K562 (cell line): ENCODE measurements around the gene SIGLEC14. TPM values are rescaled to one million over a fixed set of nuclear protein-coding genes. Genes with fewer than 3 reads are reported as not detected.

Experiments
- ATAC-seq: fragments of 200-7000 bp; cut with Tn5 transposase; 3 replicates; pipeline ENCODE4 v1.9.1; 2020; ENCODE audit warnings: moderate library complexity
- BruUV-seq: library from RNA; stranded (reverse); fragments of 400-500 nt; replicated peaks from 2 replicates; lab custom pipeline; 2021; lab: Mats Ljungman, UMichigan
- CTCF ChIA-PET: fragments of 300-600 bp; formaldehyde crosslinking; extraction: SDS; loops from one replicate; lab custom pipeline; 2021; ENCODE audit warnings: low intra/inter-chr PET ratio; lab: Yijun Ruan, JAX
- POLR2A ChIA-PET: fragments of 300-600, 350-650 bp; sonication (Branson Sonifier 250); formaldehyde crosslinking; extraction: SDS; loops from one replicate; lab custom pipeline; 2021; ENCODE audit warnings: antibody characterized with exemption, inconsistent platforms; lab: Yijun Ruan, JAX
- DNase-seq, 4 experiments: peaks; one replicate each; pipeline versions ENCODE4 v3.0.0 to v3.0.0-alpha.2; 2011 to 2018; ENCODE audit warnings: low spot score in 3 of 4, mixed read lengths in 3 of 4; ENCODE audit errors: extremely low read depth in 1 of 4
- FAIRE-seq: peaks from 2 replicates; lab custom pipeline; 2011; peaks lifted over from hg19 to GRCh38; lab: Jason Lieb, UNC
- H2AFZ ChIP-seq: 2 replicates; pipeline ENCODE4 v1.6.0; 2011; ENCODE audit warnings: low read depth, low read length, control low read depth, inconsistent platforms
- H3K27ac ChIP-seq: fragments of 200-600 bp; 3 replicates; pipeline ENCODE4 v1.8.0; 2011; ENCODE audit warnings: low read depth, mild to moderate bottlenecking, control low read depth, inconsistent platforms, low read length, moderate library complexity, mixed read lengths; ENCODE audit errors: extremely low read depth
- H3K27me3 ChIP-seq, 2 experiments: fragments of 300-600 bp in 1 of 2; 2 replicates in 1 of 2; 3 replicates in 1 of 2; pipeline versions ENCODE4 v1.6.0 to v1.8.0; 2011; ENCODE audit warnings: inconsistent platforms in 2 of 2, low read length in 2 of 2, mild to moderate bottlenecking in 1 of 2, mixed read lengths in 1 of 2, moderate library complexity in 1 of 2; ENCODE audit not compliant: control insufficient read depth in 2 of 2, insufficient read depth in 2 of 2
- H3K36me3 ChIP-seq: fragments of 300-600 bp; 3 replicates; pipeline ENCODE4 v1.8.0; 2011; ENCODE audit warnings: mild to moderate bottlenecking, low read length, inconsistent platforms; ENCODE audit not compliant: control insufficient read depth, insufficient read depth
- H3K4me1 ChIP-seq, 2 experiments: fragments of 200-600 bp in 1 of 2; replicated peaks in 1 of 2; 2 replicates in 1 of 2; 3 replicates in 1 of 2; pipeline versions ENCODE4 v1.5.1 to v1.8.0; 2011; ENCODE audit warnings: inconsistent platforms in 2 of 2, low read length in 2 of 2, mild to moderate bottlenecking in 1 of 2, mixed read lengths in 1 of 2, moderate library complexity in 1 of 2; ENCODE audit not compliant: control insufficient read depth in 2 of 2, insufficient read depth in 2 of 2
- H3K4me2 ChIP-seq: 2 replicates; pipeline ENCODE4 v1.6.1; 2011; ENCODE audit warnings: low read length, control low read depth, inconsistent platforms, mixed read lengths; ENCODE audit not compliant: insufficient read depth
- H3K4me3 ChIP-seq: fragments of 200-600 bp; sonication (generic), shearing (Covaris generic); 2 replicates; pipeline ENCODE4 v1.5.1; 2016; ENCODE audit warnings: control low read depth, inconsistent platforms
- H3K79me2 ChIP-seq: fragments of 200-600 bp; 3 replicates; pipeline ENCODE4 v1.8.0; 2011; ENCODE audit warnings: low read length, inconsistent platforms; ENCODE audit not compliant: control insufficient read depth, insufficient read depth
- H3K9ac ChIP-seq, 2 experiments: 2 replicates each; pipeline versions ENCODE4 v1.6.0 to v1.6.1; 2011; ENCODE audit warnings: low read depth in 2 of 2, low read length in 2 of 2, control low read depth in 1 of 2, inconsistent platforms in 1 of 2, mild to moderate bottlenecking in 1 of 2, mixed read lengths in 1 of 2; ENCODE audit not compliant: insufficient read depth in 1 of 2
- H3K9me1 ChIP-seq: one replicate; pipeline ENCODE4 v1.6.0; 2011; ENCODE audit warnings: inconsistent platforms, mild to moderate bottlenecking, low read length, moderate library complexity; ENCODE audit not compliant: control insufficient read depth, insufficient read depth
- H3K9me3 ChIP-seq: replicated peaks from 2 replicates; pipeline ENCODE4 v1.5.1; 2011; ENCODE audit warnings: low read depth, low read length, inconsistent platforms; ENCODE audit not compliant: control insufficient read depth, insufficient read depth
- H4K20me1 ChIP-seq: replicated peaks from 2 replicates; pipeline ENCODE4 v1.6.1; 2011; ENCODE audit warnings: low read length, inconsistent platforms, mixed read lengths; ENCODE audit not compliant: control insufficient read depth, insufficient read depth
- ASH1L ChIP-seq: fragments of 450-650 bp; IDR thresholded peaks from 2 replicates; pipeline ENCODE4 v1.6.1; 2018; ENCODE audit warnings: borderline replicate concordance, mild to moderate bottlenecking, low read depth; ENCODE audit not compliant: partially characterized antibody
- CBX5 ChIP-seq: IDR thresholded peaks from 2 replicates; pipeline ENCODE4 v1.6.1; 2014; ENCODE audit warnings: low read depth, borderline replicate concordance
- DDX20 ChIP-seq: fragments of 450-650 bp; IDR thresholded peaks from 2 replicates; pipeline ENCODE4 v1.6.1; 2016; ENCODE audit warnings: missing genetic modification characterization, low read depth, mild to moderate bottlenecking, missing compliant biosample characterization, moderate library complexity
- RAD21 ChIP-seq, 2 experiments: fragments of 250-450 bp in 1 of 2; fragments of 450-650 bp in 1 of 2; sonication (Bioruptor Pico) in 1 of 2; formaldehyde crosslinking in 1 of 2; IDR thresholded peaks in 1 of 2; conservative IDR thresholded peaks in 1 of 2; 2 replicates each; pipeline versions ENCODE4 v1.4.0 to v1.8.0; 2020 to 2022; ENCODE audit warnings: mild to moderate bottlenecking in 2 of 2, moderate library complexity in 1 of 2
- SNAPC5 ChIP-seq: fragments of 250-450 bp; sonication (Bioruptor Pico); IDR thresholded peaks from 2 replicates; pipeline ENCODE4 v1.8.0; 2021; ENCODE audit warnings: moderate library complexity, mild to moderate bottlenecking, inconsistent platforms
- TRIM28 ChIP-seq: fragments of 450-650 bp; IDR thresholded peaks from 2 replicates; pipeline ENCODE4 v1.6.1; 2017
- U2AF1 ChIP-seq: fragments of 200-400 bp; formaldehyde crosslinking; optimal IDR thresholded peaks from 2 replicates; pipeline ENCODE3; 2017; ENCODE audit warnings: mild to moderate bottlenecking, low read depth, low read length, moderate library complexity
- XRCC3 ChIP-seq: fragments of 450-650 bp; IDR thresholded peaks from 2 replicates; pipeline ENCODE4 v1.6.1; 2017; ENCODE audit warnings: mild to moderate bottlenecking, moderate library complexity
- YY1 ChIP-seq, 3 experiments: IDR thresholded peaks; 2 replicates each; pipeline ENCODE4 v1.6.1; 2011; ENCODE audit warnings: low read length in 2 of 3, mild to moderate bottlenecking in 2 of 3, moderate library complexity in 2 of 3, borderline replicate concordance in 1 of 3, control low read depth in 1 of 3, low read depth in 1 of 3; ENCODE audit not compliant: insufficient read depth in 3 of 3, insufficient replicate concordance in 2 of 3, control insufficient read depth in 1 of 3, insufficient read length in 1 of 3; ENCODE audit errors: extremely low read depth in 1 of 3
- ZC3H8 ChIP-seq: fragments of 450-650 bp; IDR thresholded peaks from 2 replicates; pipeline ENCODE4 v1.6.1; 2017
- ZHX1 ChIP-seq: fragments of 150-350 bp; conservative IDR thresholded peaks from 2 replicates; pipeline ENCODE4 v1.6.1; 2014; ENCODE audit warnings: low read length
- ZNF395 ChIP-seq: fragments of 200-800 bp; sonication (Bioruptor generic); IDR thresholded peaks from 2 replicates; pipeline ENCODE4 v1.6.1; 2017; ENCODE audit warnings: missing genetic modification characterization, missing compliant biosample characterization
- ZNF444 ChIP-seq: fragments of 250-450 bp; sonication (Bioruptor Pico); IDR thresholded peaks from 2 replicates; pipeline ENCODE4 v1.4.0; 2020; ENCODE audit warnings: mild to moderate bottlenecking, moderate library complexity
- WGBS: fragments of 100-300 bp; shearing (Covaris generic); methylation state at CpG from one replicate; pipeline ENCODE4 v1.1.6; 2016; ENCODE audit warnings: low coverage, mixed read lengths; ENCODE audit not compliant: insufficient coverage; ENCODE audit errors: missing lambda C conversion rate; 5-methylcytosine and 5-hydroxymethylcytosine counted together
- in situ Hi-C: fragments of 300-500 bp; cut with MboI; formaldehyde crosslinking; loops from 4 replicates; pipeline ENCODE4 v1.15.0; 2018; ENCODE audit warnings: inconsistent platforms, mixed read lengths
- intact Hi-C: fragments of 100-400 bp; cut with micrococcal nuclease; formaldehyde crosslinking; loops from 2 replicates; pipeline ENCODE4 v1.14.2; 2022
- polyA plus RNA-seq, 8 experiments: library from polyadenylated mRNA; depleted of rRNA in 4 of 8; stranded (reverse) in 5 of 8; unstranded in 3 of 8; fragments of >200 nt; fragmentation: Nextera tagmentation in 2 of 8; fragmentation: Illumina TruSeq in 1 of 8; extraction: Ambion mirVana in 2 of 8; extraction: Trizol in 1 of 8; gene quantifications; 2 replicates each; pipeline versions ENCODE4 v1.2.1 to v1.2.3, GENCODE V29; 2011 to 2014; ENCODE audit warnings: inconsistent platforms in 1 of 8, missing spikeins in 1 of 8
- total RNA-seq, 7 experiments: library from RNA; depleted of rRNA in 6 of 7; stranded (reverse); fragments of >200 nt in 6 of 7; fragmentation: Illumina TruSeq in 2 of 7; extraction: Trizol in 2 of 7; gene quantifications; 2 replicates each; pipeline versions ENCODE4 v1.2.1 to v1.2.3, GENCODE V29; 2011 to 2021; ENCODE audit warnings: low replicate concordance in 1 of 7
- TF ChIP-seq, protein P1 (sequence below): fragments of 250-450 bp; sonication (Bioruptor Pico); IDR thresholded peaks from 2 replicates; pipeline ENCODE4 v1.5.0; 2020; ENCODE audit warnings: mild to moderate bottlenecking, borderline replicate concordance

SIGLEC14 gene
- total and polyA plus RNA-seq, 9 of the 15 experiments (the other 6 are each of a cell fraction or from before 2014, with no cell fraction given), result not detected

DNA sequence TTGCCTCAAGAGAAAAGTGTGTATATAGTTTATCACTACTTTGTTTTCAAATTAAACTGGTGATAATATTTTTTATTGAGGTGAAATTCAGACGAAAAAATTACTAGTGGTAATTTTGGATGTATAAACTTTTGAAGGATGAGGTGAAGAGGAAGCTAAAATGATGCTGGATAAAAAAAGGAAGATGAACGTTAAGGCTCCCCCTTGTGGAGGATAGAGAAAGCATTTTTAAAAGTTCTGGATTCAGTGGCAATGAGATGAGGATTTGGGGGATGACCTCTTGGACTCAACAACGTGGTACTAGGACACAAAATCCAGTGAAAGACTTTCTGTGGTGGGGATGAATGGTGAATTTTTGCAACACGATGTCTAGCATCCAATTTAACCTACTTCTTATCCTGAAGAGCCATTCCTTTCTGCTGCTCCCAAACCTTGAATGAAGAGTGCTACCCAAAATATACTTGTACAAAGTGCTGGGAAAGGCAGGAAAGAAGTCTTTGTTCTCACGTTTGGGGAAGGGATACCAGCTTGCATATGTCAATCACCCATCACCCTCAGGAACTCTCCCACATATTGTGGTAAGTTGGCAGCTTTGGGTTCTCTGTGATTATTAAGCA, 9.2 kb downstream of the SIGLEC14 start:
- ATAC-seq, result no peak
- H3K36me3 ChIP-seq, result no peaks in the 10 kb centered on the region
- H3K9ac ChIP-seq, result no peak overlapping the region
- intact Hi-C loops (no loop called here), in situ Hi-C loops (no loop called here)
- peak; percentile 45 to 66 (median 59) for DNase-seq
- no peak overlapping the region for H3K4me2 ChIP-seq
- BruUV-seq, result no TSS peak
- H3K79me2 ChIP-seq, result no peaks in the 10 kb centered on the region
- H3K27ac ChIP-seq, result no peak overlapping the region
- POLR2A ChIA-PET, result interaction anchor here (0.6 kb wide), 2 partner anchors 130 to 298 kb away, joined by 3 read pairs; no protein-coding TSS in a partner anchor
- CTCF ChIA-PET, result interaction anchor here (0.6 to 0.8 kb wide), 2 partner anchors 20 to 479 kb away, joined by 3 read pairs; no protein-coding TSS in a partner anchor
- H3K4me3 ChIP-seq, result no peak overlapping the region
- no peaks in the 10 kb centered on the region for H3K4me1 ChIP-seq
- no peaks in the 10 kb centered on the region for H3K9me1 ChIP-seq
- 6% methylated on average over 5 of the region's 5 CpGs for WGBS
- H3K9me3 ChIP-seq, result no peaks in the 10 kb centered on the region
- no peaks in the 10 kb centered on the region; a peak in 1 of 5 replicates for H3K27me3 ChIP-seq
- H2AFZ ChIP-seq, result no peak overlapping the region
- peak; percentile 88 for FAIRE-seq
- no peaks in the 10 kb centered on the region for H4K20me1 ChIP-seq
- TF ChIP-seq ASH1L (no peak), TRIM28 (peak; percentile 53; the same call in 1 of the 2 replicates), ZC3H8 (no peak), U2AF1 (no peak), XRCC3 (no peak), YY1 (IDR thresholded peaks at IDR 0.05; ENCODE audit: borderline replicate concordance in 1 of 3, control insufficient read depth in 1 of 3, extremely low read depth in 1 of 3, insufficient read depth in 3 of 3, insufficient read length in 1 of 3, insufficient replicate concordance in 2 of 3, low read depth in 1 of 3, low read length in 2 of 3) (no peak), SNAPC5 (no peak), ZHX1 (no peak), RAD21 (CRISPR knock-in tag; conservative IDR thresholded peaks at IDR 0.05 in 1 of 2, IDR thresholded peaks at IDR 0.05 in 1 of 2) (peak; percentile 47 to 80), DDX20 (tag) (no peak), ZNF395 (no peak), ZNF444 (CRISPR knock-in tag) (no peak), CBX5 (no peak)
- TF ChIP-seq, protein P1, sequence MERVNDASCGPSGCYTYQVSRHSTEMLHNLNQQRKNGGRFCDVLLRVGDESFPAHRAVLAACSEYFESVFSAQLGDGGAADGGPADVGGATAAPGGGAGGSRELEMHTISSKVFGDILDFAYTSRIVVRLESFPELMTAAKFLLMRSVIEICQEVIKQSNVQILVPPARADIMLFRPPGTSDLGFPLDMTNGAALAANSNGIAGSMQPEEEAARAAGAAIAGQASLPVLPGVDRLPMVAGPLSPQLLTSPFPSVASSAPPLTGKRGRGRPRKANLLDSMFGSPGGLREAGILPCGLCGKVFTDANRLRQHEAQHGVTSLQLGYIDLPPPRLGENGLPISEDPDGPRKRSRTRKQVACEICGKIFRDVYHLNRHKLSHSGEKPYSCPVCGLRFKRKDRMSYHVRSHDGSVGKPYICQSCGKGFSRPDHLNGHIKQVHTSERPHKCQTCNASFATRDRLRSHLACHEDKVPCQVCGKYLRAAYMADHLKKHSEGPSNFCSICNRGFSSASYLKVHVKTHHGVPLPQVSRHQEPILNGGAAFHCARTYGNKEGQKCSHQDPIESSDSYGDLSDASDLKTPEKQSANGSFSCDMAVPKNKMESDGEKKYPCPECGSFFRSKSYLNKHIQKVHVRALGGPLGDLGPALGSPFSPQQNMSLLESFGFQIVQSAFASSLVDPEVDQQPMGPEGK (CRISPR knock-in tag), result no peak
